Fibroblast of pulmonary artery (primary cell): ENCODE measurements around the gene NDNF.
A peak's percentile ranks its signal among the peaks of the same experiment; 100 is the strongest.

Experiments
- DNase-seq: peaks from one replicate; pipeline ENCODE4 v3.0.0-alpha.2; 2010; ENCODE audit warnings: low read depth
- H3K4me3 ChIP-seq: replicated peaks from 2 replicates; pipeline ENCODE4 v1.5.1; 2011; ENCODE audit warnings: low read depth, mild to moderate bottlenecking, control low read depth, low read length, moderate library complexity
- TF ChIP-seq, protein P1 (sequence below): IDR thresholded peaks from 2 replicates; pipeline ENCODE4 v1.5.1; 2011; ENCODE audit warnings: mild to moderate bottlenecking, control low read depth, low read length, inconsistent platforms; ENCODE audit errors: missing control alignments

NDNF gene

GRCh38 chr4:121073004-121073435 lies 685 bp upstream of the NDNF start:
- H3K4me3 ChIP-seq: peak overlapping the region; percentile 51
- no peak for DNase-seq
- TF ChIP-seq, protein P1, sequence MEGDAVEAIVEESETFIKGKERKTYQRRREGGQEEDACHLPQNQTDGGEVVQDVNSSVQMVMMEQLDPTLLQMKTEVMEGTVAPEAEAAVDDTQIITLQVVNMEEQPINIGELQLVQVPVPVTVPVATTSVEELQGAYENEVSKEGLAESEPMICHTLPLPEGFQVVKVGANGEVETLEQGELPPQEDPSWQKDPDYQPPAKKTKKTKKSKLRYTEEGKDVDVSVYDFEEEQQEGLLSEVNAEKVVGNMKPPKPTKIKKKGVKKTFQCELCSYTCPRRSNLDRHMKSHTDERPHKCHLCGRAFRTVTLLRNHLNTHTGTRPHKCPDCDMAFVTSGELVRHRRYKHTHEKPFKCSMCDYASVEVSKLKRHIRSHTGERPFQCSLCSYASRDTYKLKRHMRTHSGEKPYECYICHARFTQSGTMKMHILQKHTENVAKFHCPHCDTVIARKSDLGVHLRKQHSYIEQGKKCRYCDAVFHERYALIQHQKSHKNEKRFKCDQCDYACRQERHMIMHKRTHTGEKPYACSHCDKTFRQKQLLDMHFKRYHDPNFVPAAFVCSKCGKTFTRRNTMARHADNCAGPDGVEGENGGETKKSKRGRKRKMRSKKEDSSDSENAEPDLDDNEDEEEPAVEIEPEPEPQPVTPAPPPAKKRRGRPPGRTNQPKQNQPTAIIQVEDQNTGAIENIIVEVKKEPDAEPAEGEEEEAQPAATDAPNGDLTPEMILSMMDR: no peak

- H3K4me3 ChIP-seq: peak overlapping the region; percentile 51
- no peak for DNase-seq
- TF ChIP-seq, protein P1: no peak
Measured at GRCh38 chr4:121071640-121072223, 603 bp downstream of the NDNF start.

- peak; percentile 62 for DNase-seq
- TF ChIP-seq, protein P1: peak; percentile 55
- peak overlapping the region; percentile 51 for H3K4me3 ChIP-seq
Measured at GRCh38 chr4:121070696-121071639, 1.4 kb downstream of the NDNF start.

- TF ChIP-seq, protein P1: no peak
- DNase-seq: no peak
Measured at GRCh38 chr4:121070274-121070673, 2.1 kb downstream of the NDNF start.

GRCh38 chr4:121069430-121069829 lies 2.9 kb downstream of the NDNF start:
- H3K4me3 ChIP-seq: no peak overlapping the region
- no peak for DNase-seq
- TF ChIP-seq, protein P1: no peak

More at GRCh38 chr4:121070274-121070673, 2.1 kb downstream of the NDNF start:
- H3K4me3 ChIP-seq: no peak overlapping the region

DNA sequence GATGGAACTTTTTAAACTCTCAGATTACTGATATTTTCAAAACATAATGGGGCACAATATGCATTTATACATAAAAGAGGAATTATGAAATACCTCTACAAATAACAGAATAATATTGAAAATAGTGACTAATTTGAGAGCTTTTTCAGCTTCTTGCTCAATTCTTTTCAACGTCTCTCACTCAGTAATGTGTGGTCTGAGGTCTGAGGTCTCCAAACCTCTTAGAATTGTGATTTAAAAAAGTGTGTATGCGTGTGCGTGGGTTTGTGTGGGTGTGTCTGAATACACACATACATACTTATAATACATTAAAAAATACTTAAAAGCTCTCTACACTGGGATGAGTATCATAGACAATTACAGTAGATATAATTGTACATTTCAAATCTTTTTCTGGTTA lies 7.9 kb downstream of the NDNF start:
- DNase-seq: no peak
- no peak overlapping the region for H3K4me3 ChIP-seq
- TF ChIP-seq, protein P1: no peak
